HG03520 (cell line): ENCODE results near the gene TTLL7.

Source experiments
- ATAC-seq: cut with Tn5 transposase; IDR thresholded peaks from one replicate; pipeline ENCODE4 v1.9.1; 2021; ENCODE audit warnings: mild to moderate bottlenecking, moderate library complexity; ENCODE audit not compliant: unreplicated experiment

TTLL7 gene

GRCh38 chr1:83827741-83828140 lies 171.2 kb downstream of the TTLL7 start:
- ATAC-seq = no peak

- ATAC-seq = no peak
These were observed 176.7 kb downstream of the TTLL7 start for GRCh38 chr1:83822208-83822607.

- no peak for ATAC-seq
These were observed 179.5 kb downstream of the TTLL7 start for GRCh38 chr1:83819436-83819835.

GRCh38 chr1:83818916-83819315 lies 180.0 kb downstream of the TTLL7 start:
- peak; percentile 53 for ATAC-seq

GRCh38 chr1:83816836-83817235 lies 182.1 kb downstream of the TTLL7 start:
- ATAC-seq = no peak

- no peak for ATAC-seq
These were observed 183.6 kb downstream of the TTLL7 start for GRCh38 chr1:83815330-83815729.
